Esophagus squamous epithelium (tissue), 5 donors: ENCODE results near the gene GXYLT1. TPM values are rescaled to one million over a fixed set of nuclear protein-coding genes. Genes with fewer than 3 reads are reported as not detected.

Experiments used
- DNase-seq: peaks from one replicate; lab custom pipeline; 2025; lab: John Stamatoyannopoulos, UW
- H3K27ac ChIP-seq, 4 donors: fragments of 200-600 bp; sonication (generic); one replicate each; pipeline ENCODE4 v1.5.1; 2016 to 2019; ENCODE audit warnings: mild to moderate bottlenecking in 1 of 4
- H3K27me3 ChIP-seq, 4 donors: fragments of 200-600 bp; sonication (generic); 1 replicate in 3 of 4; 2 replicates in 1 of 4; pipeline versions ENCODE4 v1.5.1 to v1.6.0; 2017 to 2021; ENCODE audit warnings: antibody characterized with exemption in 1 of 4
- H3K36me3 ChIP-seq, 3 donors: fragments of 200-600 bp; sonication (generic); one replicate each; pipeline ENCODE4 v1.5.1; 2016 to 2019
- H3K4me1 ChIP-seq, 3 donors: fragments of 200-600 bp; sonication (generic); one replicate each; pipeline ENCODE4 v1.5.1; 2017 to 2019
- H3K4me3 ChIP-seq, 4 donors: fragments of 200-600 bp; sonication (generic); 1 replicate in 3 of 4; 2 replicates in 1 of 4; pipeline ENCODE4 v1.5.1; 2016 to 2019; ENCODE audit warnings: mild to moderate bottlenecking in 2 of 4, moderate library complexity in 1 of 4
- H3K9me3 ChIP-seq, 3 donors: fragments of 200-600 bp; sonication (generic); one replicate each; pipeline ENCODE4 v1.5.1; 2016 to 2019
- POLR2A ChIP-seq, 4 donors: fragments of 450-650 bp; IDR thresholded peaks; one replicate each; pipeline ENCODE4 v1.6.1; 2017; ENCODE audit warnings: antibody characterized with exemption in 4 of 4, mild to moderate bottlenecking in 4 of 4, moderate library complexity in 3 of 4
- WGBS, 2 donors: methylation state at CpG; one replicate each; pipeline ENCODE4 v1.1.5; 2018; 5-methylcytosine and 5-hydroxymethylcytosine counted together
- intact Hi-C: fragments of 100-400 bp; cut with DNase I; formaldehyde crosslinking; loops from one replicate; pipeline ENCODE4 v1.15.0; 2022
- total RNA-seq, 4 donors: library from RNA; depleted of rRNA; stranded (reverse); fragments of >200 nt; gene quantifications; one replicate each; pipeline ENCODE4 v1.1.0, GENCODE V29; 2016
- TF ChIP-seq, protein P1 (sequence below), 6 experiments: fragments of 450-650 bp in 4 of 6; fragments of 200-600 bp in 2 of 6; sonication (generic) in 2 of 6; IDR thresholded peaks; one replicate each; pipeline ENCODE4 v1.5.1; 2016 to 2019; ENCODE audit warnings: antibody characterized with exemption in 6 of 6, mild to moderate bottlenecking in 4 of 6, moderate library complexity in 4 of 6
- donor health status: DM: yes; HTN: yes; CAD: no.

Gene GXYLT1
- total RNA-seq, 4 donors from 2014 or later: 6.8 to 14.1 (median 7.4) TPM

GRCh38 chr12:42145552-42146215 is 1.0 kb upstream of the GXYLT1 start:
- intact Hi-C loops: no loop called here
- no peaks in the 10 kb centered on the region for H3K9me3 ChIP-seq
- H3K27ac ChIP-seq: peak overlapping the region in 3 of 4 donors; percentile 81 to 95 (median 87)
- no peaks in the 10 kb centered on the region for H3K27me3 ChIP-seq
- no peaks in the 10 kb centered on the region for H3K36me3 ChIP-seq
- H3K4me1 ChIP-seq: peaks cover 4 to 40% (median 17%) of the 10 kb centered on the region in 3 donors
- TF ChIP-seq, protein P1, sequence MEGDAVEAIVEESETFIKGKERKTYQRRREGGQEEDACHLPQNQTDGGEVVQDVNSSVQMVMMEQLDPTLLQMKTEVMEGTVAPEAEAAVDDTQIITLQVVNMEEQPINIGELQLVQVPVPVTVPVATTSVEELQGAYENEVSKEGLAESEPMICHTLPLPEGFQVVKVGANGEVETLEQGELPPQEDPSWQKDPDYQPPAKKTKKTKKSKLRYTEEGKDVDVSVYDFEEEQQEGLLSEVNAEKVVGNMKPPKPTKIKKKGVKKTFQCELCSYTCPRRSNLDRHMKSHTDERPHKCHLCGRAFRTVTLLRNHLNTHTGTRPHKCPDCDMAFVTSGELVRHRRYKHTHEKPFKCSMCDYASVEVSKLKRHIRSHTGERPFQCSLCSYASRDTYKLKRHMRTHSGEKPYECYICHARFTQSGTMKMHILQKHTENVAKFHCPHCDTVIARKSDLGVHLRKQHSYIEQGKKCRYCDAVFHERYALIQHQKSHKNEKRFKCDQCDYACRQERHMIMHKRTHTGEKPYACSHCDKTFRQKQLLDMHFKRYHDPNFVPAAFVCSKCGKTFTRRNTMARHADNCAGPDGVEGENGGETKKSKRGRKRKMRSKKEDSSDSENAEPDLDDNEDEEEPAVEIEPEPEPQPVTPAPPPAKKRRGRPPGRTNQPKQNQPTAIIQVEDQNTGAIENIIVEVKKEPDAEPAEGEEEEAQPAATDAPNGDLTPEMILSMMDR (IDR thresholded peaks at IDR 0.05): no peak
- no peak for TF ChIP-seq POLR2A (IDR thresholded peaks at IDR 0.05)
- WGBS, 2 donors: 81 to 83% methylated on average over 11 of the region's 11 CpGs
- no peak for DNase-seq
- H3K4me3 ChIP-seq: peak overlapping the region in 2 of 4 donors; percentile 95 to 98

DNA sequence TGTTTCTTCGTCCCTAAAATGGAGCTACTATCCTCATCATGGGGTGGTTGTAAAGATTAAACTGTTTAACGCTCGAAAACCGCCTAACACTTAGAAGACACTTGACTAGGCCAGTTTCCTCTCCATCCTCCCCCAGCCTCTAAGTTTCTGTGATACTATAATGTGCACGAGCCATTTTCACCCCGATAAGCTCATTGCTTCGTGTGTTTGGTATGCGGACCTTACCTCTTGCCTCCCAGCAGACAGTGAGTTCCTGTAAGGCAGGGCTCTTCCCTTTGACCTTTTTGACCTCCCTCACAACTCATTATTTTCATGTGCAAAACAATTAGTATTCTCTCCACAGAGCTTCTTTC is 499 bp upstream of the GXYLT1 start:
- H3K27ac ChIP-seq: peak overlapping the region; percentile 81 to 97 (median 91)
- WGBS, 2 donors: 9 to 14% methylated on average over 8 of the region's 8 CpGs
- no peaks in the 10 kb centered on the region for H3K9me3 ChIP-seq
- H3K4me3 ChIP-seq: peak overlapping the region; percentile 52 to 98 (median 77)
- intact Hi-C loops: no loop called here
- no peak for TF ChIP-seq POLR2A (IDR thresholded peaks at IDR 0.05)
- TF ChIP-seq, protein P1 (IDR thresholded peaks at IDR 0.05): no peak
- no peaks in the 10 kb centered on the region for H3K36me3 ChIP-seq
- peaks cover 7 to 44% (median 17%) of the 10 kb centered on the region in 3 donors for H3K4me1 ChIP-seq
- DNase-seq: no peak
- no peaks in the 10 kb centered on the region for H3K27me3 ChIP-seq

- TF ChIP-seq, protein P1 (IDR thresholded peaks at IDR 0.05): no peak
- no peak for TF ChIP-seq POLR2A (IDR thresholded peaks at IDR 0.05)
- H3K27ac ChIP-seq: peak overlapping the region; percentile 81 to 97 (median 91)
- no peaks in the 10 kb centered on the region for H3K9me3 ChIP-seq
- peak overlapping the region; percentile 52 to 98 (median 77) for H3K4me3 ChIP-seq
- no peak for DNase-seq
- 0% methylated on average over 4 to 10 of the region's 21 CpGs for WGBS, 2 donors
- intact Hi-C loops: no loop called here
- no peaks in the 10 kb centered on the region for H3K27me3 ChIP-seq
- H3K36me3 ChIP-seq: no peaks in the 10 kb centered on the region
- peaks cover 7 to 52% (median 17%) of the 10 kb centered on the region in 3 donors for H3K4me1 ChIP-seq
Observed at GRCh38 chr12:42144158-42144407, 591 bp downstream of the GXYLT1 start.

DNA sequence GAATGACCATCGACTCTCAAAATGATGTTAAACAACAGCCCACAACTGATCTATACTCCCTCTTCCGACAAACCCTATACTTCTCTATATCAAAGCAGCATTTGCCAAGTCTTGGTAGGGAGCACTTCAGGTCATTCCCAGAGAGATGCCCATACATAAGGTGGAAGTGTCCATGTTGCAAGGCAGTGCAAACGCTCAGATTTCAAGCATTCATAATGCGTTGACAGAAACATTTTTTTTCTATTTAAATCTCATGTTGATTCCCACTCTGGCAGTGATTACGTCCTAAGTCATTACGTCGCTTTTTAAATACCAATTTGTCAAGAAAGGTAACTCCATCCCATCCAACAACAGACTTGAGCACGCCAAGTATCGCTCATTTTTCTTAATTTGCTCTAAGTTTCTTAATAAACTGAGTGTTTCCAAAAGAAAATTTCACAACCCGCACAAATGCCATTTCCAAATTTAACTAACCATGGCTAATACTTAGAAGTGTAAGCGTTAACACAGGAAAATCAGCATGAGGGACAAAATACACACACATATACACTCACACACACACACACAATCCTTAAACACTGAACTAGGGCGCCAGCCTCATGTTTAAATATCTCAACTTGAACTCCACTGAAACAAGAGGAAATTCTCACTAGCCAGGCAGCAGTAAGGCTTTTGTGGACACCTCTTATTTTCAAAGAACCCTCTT is 1.1 kb downstream of the GXYLT1 start:
- no peaks in the 10 kb centered on the region for H3K27me3 ChIP-seq
- H3K9me3 ChIP-seq: no peaks in the 10 kb centered on the region
- intact Hi-C loops: no loop called here
- H3K36me3 ChIP-seq: no peaks in the 10 kb centered on the region
- TF ChIP-seq, protein P1 (IDR thresholded peaks at IDR 0.05): no peak
- no peak for TF ChIP-seq POLR2A (IDR thresholded peaks at IDR 0.05)
- 10 to 11% methylated on average over 12 of the region's 12 CpGs for WGBS, 2 donors
- peak overlapping the region; percentile 52 to 98 (median 77) for H3K4me3 ChIP-seq
- DNase-seq: no peak
- H3K4me1 ChIP-seq: peaks cover 7 to 56% (median 17%) of the 10 kb centered on the region in 3 donors
- peak overlapping the region; percentile 81 to 97 (median 91) for H3K27ac ChIP-seq

- no peak for DNase-seq
- H3K4me1 ChIP-seq: peaks cover 7 to 56% (median 17%) of the 10 kb centered on the region in 3 donors
- H3K27ac ChIP-seq: no peak overlapping the region
- intact Hi-C loops: no loop called here
- WGBS, 2 donors: 70 to 80% methylated on average over 3 of the region's 3 CpGs
- TF ChIP-seq, protein P1 (IDR thresholded peaks at IDR 0.05): no peak
- no peak for TF ChIP-seq POLR2A (IDR thresholded peaks at IDR 0.05)
- no peaks in the 10 kb centered on the region for H3K27me3 ChIP-seq
- H3K36me3 ChIP-seq: no peaks in the 10 kb centered on the region
- no peaks in the 10 kb centered on the region for H3K9me3 ChIP-seq
- no peak overlapping the region for H3K4me3 ChIP-seq
Observed at GRCh38 chr12:42141981-42142606, 2.6 kb downstream of the GXYLT1 start.
